ENCODE measurements around the gene AP1S1. TPM values are rescaled to one million over a fixed set of nuclear protein-coding genes. Genes with fewer than 3 reads are reported as not detected.

Gene AP1S1
- total and polyA plus RNA-seq, 9 of the 15 experiments (the other 6 are each of a cell fraction or from before 2014, with no cell fraction given): 4.4 to 149 (median 89.4) TPM

DNA sequence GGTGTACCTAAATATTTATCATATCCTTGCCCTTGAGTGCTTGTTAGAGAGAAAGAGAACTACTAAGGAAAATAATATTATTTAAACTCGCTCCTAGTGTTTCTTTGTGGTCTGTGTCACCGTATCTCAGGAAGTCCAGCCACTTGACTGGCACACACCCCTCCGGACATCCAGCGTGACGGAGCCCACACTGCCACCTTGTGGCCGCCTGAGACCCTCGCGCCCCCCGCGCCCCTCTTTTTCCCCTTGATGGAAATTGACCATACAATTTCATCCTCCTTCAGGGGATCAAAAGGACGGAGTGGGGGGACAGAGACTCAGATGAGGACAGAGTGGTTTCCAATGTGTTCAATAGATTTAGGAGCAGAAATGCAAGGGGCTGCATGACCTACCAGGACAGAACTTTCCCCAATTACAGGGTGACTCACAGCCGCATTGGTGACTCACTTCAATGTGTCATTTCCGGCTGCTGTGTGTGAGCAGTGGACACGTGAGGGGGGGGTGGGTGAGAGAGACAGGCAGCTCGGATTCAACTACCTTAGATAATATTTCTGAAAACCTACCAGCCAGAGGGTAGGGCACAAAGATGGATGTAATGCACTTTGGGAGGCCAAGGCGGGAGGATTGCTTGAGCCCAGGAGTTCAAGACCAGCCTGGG lies 15.9 kb upstream of the AP1S1 start (continued):
- no peak for TF ChIP-seq CHD1 (IDR thresholded peaks at IDR 0.05; ENCODE audit: low read length)
- no peak for TF ChIP-seq ZNF41 (CRISPR knock-in tag; conservative IDR thresholded peaks at IDR 0.05)
- peak; percentile 59; the same call in 1 of the 2 replicates for TF ChIP-seq MEF2D (tag; conservative IDR thresholded peaks at IDR 0.05; ENCODE audit: low read depth)
- TF ChIP-seq ZNF766 (CRISPR knock-in tag; conservative IDR thresholded peaks at IDR 0.05): peak; percentile 87; the same call in 1 of the 2 replicates
- no peak for TF ChIP-seq NFIX (CRISPR knock-in tag; IDR thresholded peaks at IDR 0.05; ENCODE audit: low read depth)
- no peak for TF ChIP-seq FOXJ3 (CRISPR knock-in tag; IDR thresholded peaks at IDR 0.05)
- TF ChIP-seq, protein P1, sequence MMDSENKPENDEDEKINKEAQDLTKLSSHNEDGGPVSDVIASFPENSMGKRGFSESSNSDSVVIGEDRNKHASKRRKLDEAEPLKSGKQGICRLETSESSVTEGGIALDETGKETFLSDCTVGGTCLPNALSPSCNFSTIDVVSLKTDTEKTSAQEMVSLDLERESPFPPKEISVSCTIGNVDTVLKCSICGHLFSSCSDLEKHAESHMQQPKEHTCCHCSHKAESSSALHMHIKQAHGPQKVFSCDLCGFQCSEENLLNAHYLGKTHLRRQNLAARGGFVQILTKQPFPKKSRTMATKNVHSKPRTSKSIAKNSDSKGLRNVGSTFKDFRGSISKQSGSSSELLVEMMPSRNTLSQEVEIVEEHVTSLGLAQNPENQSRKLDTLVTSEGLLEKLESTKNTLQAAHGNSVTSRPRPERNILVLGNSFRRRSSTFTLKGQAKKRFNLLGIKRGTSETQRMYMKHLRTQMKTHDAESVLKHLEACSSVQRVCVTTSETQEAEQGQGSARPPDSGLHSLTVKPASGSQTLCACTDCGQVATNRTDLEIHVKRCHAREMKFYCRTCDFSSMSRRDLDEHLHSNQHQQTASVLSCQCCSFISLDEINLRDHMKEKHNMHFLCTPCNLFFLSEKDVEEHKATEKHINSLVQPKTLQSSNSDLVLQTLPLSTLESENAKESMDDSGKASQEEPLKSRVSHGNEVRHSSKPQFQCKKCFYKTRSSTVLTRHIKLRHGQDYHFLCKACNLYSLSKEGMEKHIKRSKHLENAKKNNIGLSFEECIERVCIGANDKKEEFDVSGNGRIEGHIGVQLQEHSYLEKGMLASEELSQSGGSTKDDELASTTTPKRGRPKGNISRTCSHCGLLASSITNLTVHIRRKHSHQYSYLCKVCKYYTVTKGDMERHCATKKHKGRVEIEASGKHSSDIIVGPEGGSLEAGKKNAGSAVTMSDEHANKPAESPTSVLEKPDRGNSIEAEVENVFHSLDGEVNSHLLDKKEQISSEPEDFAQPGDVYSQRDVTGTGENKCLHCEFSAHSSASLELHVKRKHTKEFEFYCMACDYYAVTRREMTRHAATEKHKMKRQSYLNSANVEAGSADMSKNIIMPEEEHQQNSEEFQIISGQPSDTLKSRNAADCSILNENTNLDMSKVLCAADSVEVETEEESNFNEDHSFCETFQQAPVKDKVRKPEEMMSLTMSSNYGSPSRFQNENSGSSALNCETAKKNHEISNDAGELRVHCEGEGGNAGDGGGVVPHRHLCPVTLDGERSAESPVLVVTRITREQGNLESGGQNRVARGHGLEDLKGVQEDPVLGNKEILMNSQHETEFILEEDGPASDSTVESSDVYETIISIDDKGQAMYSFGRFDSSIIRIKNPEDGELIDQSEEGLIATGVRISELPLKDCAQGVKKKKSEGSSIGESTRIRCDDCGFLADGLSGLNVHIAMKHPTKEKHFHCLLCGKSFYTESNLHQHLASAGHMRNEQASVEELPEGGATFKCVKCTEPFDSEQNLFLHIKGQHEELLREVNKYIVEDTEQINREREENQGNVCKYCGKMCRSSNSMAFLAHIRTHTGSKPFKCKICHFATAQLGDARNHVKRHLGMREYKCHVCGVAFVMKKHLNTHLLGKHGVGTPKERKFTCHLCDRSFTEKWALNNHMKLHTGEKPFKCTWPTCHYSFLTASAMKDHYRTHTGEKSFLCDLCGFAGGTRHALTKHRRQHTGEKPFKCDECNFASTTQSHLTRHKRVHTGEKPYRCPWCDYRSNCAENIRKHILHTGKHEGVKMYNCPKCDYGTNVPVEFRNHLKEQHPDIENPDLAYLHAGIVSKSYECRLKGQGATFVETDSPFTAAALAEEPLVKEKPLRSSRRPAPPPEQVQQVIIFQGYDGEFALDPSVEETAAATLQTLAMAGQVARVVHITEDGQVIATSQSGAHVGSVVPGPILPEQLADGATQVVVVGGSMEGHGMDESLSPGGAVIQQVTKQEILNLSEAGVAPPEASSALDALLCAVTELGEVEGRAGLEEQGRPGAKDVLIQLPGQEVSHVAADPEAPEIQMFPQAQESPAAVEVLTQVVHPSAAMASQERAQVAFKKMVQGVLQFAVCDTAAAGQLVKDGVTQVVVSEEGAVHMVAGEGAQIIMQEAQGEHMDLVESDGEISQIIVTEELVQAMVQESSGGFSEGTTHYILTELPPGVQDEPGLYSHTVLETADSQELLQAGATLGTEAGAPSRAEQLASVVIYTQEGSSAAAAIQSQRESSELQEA (IDR thresholded peaks at IDR 0.05; ENCODE audit: low read depth): no peak
- TF ChIP-seq, protein P2, sequence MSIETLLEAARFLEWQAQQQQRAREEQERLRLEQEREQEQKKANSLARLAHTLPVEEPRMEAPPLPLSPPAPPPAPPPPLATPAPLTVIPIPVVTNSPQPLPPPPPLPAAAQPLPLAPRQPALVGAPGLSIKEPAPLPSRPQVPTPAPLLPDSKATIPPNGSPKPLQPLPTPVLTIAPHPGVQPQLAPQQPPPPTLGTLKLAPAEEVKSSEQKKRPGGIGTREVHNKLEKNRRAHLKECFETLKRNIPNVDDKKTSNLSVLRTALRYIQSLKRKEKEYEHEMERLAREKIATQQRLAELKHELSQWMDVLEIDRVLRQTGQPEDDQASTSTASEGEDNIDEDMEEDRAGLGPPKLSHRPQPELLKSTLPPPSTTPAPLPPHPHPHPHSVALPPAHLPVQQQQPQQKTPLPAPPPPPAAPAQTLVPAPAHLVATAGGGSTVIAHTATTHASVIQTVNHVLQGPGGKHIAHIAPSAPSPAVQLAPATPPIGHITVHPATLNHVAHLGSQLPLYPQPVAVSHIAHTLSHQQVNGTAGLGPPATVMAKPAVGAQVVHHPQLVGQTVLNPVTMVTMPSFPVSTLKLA (conservative IDR thresholded peaks at IDR 0.05): peak; percentile 92 to 95
- no peak for TF ChIP-seq ZNF561 (CRISPR knock-in tag; conservative IDR thresholded peaks at IDR 0.05)
- TF ChIP-seq, protein P3, sequence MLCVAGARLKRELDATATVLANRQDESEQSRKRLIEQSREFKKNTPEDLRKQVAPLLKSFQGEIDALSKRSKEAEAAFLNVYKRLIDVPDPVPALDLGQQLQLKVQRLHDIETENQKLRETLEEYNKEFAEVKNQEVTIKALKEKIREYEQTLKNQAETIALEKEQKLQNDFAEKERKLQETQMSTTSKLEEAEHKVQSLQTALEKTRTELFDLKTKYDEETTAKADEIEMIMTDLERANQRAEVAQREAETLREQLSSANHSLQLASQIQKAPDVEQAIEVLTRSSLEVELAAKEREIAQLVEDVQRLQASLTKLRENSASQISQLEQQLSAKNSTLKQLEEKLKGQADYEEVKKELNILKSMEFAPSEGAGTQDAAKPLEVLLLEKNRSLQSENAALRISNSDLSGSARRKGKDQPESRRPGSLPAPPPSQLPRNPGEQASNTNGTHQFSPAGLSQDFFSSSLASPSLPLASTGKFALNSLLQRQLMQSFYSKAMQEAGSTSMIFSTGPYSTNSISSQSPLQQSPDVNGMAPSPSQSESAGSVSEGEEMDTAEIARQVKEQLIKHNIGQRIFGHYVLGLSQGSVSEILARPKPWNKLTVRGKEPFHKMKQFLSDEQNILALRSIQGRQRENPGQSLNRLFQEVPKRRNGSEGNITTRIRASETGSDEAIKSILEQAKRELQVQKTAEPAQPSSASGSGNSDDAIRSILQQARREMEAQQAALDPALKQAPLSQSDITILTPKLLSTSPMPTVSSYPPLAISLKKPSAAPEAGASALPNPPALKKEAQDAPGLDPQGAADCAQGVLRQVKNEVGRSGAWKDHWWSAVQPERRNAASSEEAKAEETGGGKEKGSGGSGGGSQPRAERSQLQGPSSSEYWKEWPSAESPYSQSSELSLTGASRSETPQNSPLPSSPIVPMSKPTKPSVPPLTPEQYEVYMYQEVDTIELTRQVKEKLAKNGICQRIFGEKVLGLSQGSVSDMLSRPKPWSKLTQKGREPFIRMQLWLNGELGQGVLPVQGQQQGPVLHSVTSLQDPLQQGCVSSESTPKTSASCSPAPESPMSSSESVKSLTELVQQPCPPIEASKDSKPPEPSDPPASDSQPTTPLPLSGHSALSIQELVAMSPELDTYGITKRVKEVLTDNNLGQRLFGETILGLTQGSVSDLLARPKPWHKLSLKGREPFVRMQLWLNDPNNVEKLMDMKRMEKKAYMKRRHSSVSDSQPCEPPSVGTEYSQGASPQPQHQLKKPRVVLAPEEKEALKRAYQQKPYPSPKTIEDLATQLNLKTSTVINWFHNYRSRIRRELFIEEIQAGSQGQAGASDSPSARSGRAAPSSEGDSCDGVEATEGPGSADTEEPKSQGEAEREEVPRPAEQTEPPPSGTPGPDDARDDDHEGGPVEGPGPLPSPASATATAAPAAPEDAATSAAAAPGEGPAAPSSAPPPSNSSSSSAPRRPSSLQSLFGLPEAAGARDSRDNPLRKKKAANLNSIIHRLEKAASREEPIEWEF (CRISPR knock-in tag; IDR thresholded peaks at IDR 0.05): 0 out of 2 replicates have a peak, but pooled peaks have one; percentile 48
- TF ChIP-seq MTF1 (CRISPR knock-in tag; IDR thresholded peaks at IDR 0.05; ENCODE audit: borderline replicate concordance): no peak
- TF ChIP-seq ZNF778 (CRISPR knock-in tag; IDR thresholded peaks at IDR 0.05): no peak
